ENCODE data around the gene PPFIA2. TPM values are rescaled to one million over a fixed set of nuclear protein-coding genes. Genes with fewer than 3 reads are reported as not detected.

The PPFIA2 gene
- total RNA-seq, 2 experiments from 2014 or later = not detected

GRCh38 chr12:81729781-81730180, 29.4 kb downstream of the PPFIA2 start:
- Histone ChIP-seq H3K4me1 (ENCODE audit: insufficient read depth, low read length) (no peaks in the 10 kb centered on the region), H3K36me3 (ENCODE audit: insufficient read depth, low read length) (no peaks in the 10 kb centered on the region), H3K27ac (ENCODE audit: low read depth in 1 of 2, low read length in 2 of 2) (no peak overlapping the region), H3K4me3 (ENCODE audit: low read length) (no peak overlapping the region), H3K27me3 (ENCODE audit: control insufficient read depth in 1 of 2, insufficient read depth in 2 of 2, low read length in 2 of 2) (no peaks in the 10 kb centered on the region), H3K9me3 (ENCODE audit: control insufficient read depth in 1 of 2, insufficient read depth in 1 of 2, low read length in 2 of 2) (no peaks in the 10 kb centered on the region)
- peaks cover 8% of the 10 kb centered on the region for H3K27me3 Mint-ChIP-seq
- H3K36me3 Mint-ChIP-seq (ENCODE audit: low read depth) = no peaks in the 10 kb centered on the region
- H3K27ac Mint-ChIP-seq = no peak overlapping the region
- CTCF ChIA-PET = no interaction called here
- intact Hi-C loops (cut with DNase I, micrococcal nuclease) = no loop called here
- TF ChIP-seq CTCF (IDR thresholded peaks at IDR 0.05) = no peak
- POLR2A ChIA-PET = no interaction called here
- DNase-seq (no peak), ATAC-seq (ENCODE audit: poor library complexity) (no peak)
- no peaks in the 10 kb centered on the region for H3K4me1 Mint-ChIP-seq (ENCODE audit: low read depth)
- H3K9me3 Mint-ChIP-seq = no peaks in the 10 kb centered on the region
- no peak overlapping the region for H3K4me3 Mint-ChIP-seq

GRCh38 chr12:81727391-81727790, 31.8 kb downstream of the PPFIA2 start:
- peaks cover 0 to 4% of the 10 kb centered on the region in 2 experiments for H3K27me3 ChIP-seq (ENCODE audit: control insufficient read depth in 1 of 2, insufficient read depth in 2 of 2, low read length in 2 of 2)
- intact Hi-C loops (cut with DNase I, micrococcal nuclease) = no loop called here
- H3K9me3 Mint-ChIP-seq = no peaks in the 10 kb centered on the region
- no peaks in the 10 kb centered on the region for H3K36me3 Mint-ChIP-seq (ENCODE audit: low read depth)
- H3K27ac Mint-ChIP-seq = no peak overlapping the region
- H3K4me1 ChIP-seq (ENCODE audit: insufficient read depth, low read length) = no peaks in the 10 kb centered on the region
- DNase-seq = no peak
- H3K9me3 ChIP-seq (ENCODE audit: control insufficient read depth in 1 of 2, insufficient read depth in 1 of 2, low read length in 2 of 2) = no peaks in the 10 kb centered on the region
- CTCF ChIA-PET = no interaction called here
- ATAC-seq (ENCODE audit: poor library complexity) = no peak
- POLR2A ChIA-PET = no interaction called here
- H3K27me3 Mint-ChIP-seq = peaks cover 17% of the 10 kb centered on the region
- no peaks in the 10 kb centered on the region for H3K4me1 Mint-ChIP-seq (ENCODE audit: low read depth)
- no peak overlapping the region for H3K4me3 Mint-ChIP-seq
- no peak overlapping the region for H3K27ac ChIP-seq (ENCODE audit: low read depth in 1 of 2, low read length in 2 of 2)
- H3K4me3 ChIP-seq (ENCODE audit: low read length) = no peak overlapping the region
- no peaks in the 10 kb centered on the region for H3K36me3 ChIP-seq (ENCODE audit: insufficient read depth, low read length)
- no peak for TF ChIP-seq CTCF (IDR thresholded peaks at IDR 0.05)

- intact Hi-C loops (cut with DNase I, micrococcal nuclease) = no loop called here
- Mint-ChIP-seq H3K27me3 (peaks cover 17% of the 10 kb centered on the region), H3K4me1 (ENCODE audit: low read depth) (no peaks in the 10 kb centered on the region), H3K9me3 (no peaks in the 10 kb centered on the region), H3K27ac (no peak overlapping the region), H3K4me3 (no peak overlapping the region), H3K36me3 (ENCODE audit: low read depth) (no peaks in the 10 kb centered on the region)
- Histone ChIP-seq H3K36me3 (ENCODE audit: insufficient read depth, low read length) (no peaks in the 10 kb centered on the region), H3K4me3 (ENCODE audit: low read length) (no peak overlapping the region), H3K27ac (ENCODE audit: low read depth in 1 of 2, low read length in 2 of 2) (no peak overlapping the region), H3K9me3 (ENCODE audit: control insufficient read depth in 1 of 2, insufficient read depth in 1 of 2, low read length in 2 of 2) (no peaks in the 10 kb centered on the region), H3K4me1 (ENCODE audit: insufficient read depth, low read length) (no peaks in the 10 kb centered on the region), H3K27me3 (ENCODE audit: control insufficient read depth in 1 of 2, insufficient read depth in 2 of 2, low read length in 2 of 2) (peaks cover 0 to 4% of the 10 kb centered on the region in 2 experiments)
- TF ChIP-seq CTCF (IDR thresholded peaks at IDR 0.05) = no peak
- ChIA-PET POLR2A (no interaction called here), CTCF (no interaction called here)
- DNase-seq (no peak), ATAC-seq (ENCODE audit: poor library complexity) (no peak)
These were observed 32.5 kb downstream of the PPFIA2 start for GRCh38 chr12:81726634-81727033.
